ENCODE measurements around the gene PLSCR4.

PLSCR4 gene

DNA sequence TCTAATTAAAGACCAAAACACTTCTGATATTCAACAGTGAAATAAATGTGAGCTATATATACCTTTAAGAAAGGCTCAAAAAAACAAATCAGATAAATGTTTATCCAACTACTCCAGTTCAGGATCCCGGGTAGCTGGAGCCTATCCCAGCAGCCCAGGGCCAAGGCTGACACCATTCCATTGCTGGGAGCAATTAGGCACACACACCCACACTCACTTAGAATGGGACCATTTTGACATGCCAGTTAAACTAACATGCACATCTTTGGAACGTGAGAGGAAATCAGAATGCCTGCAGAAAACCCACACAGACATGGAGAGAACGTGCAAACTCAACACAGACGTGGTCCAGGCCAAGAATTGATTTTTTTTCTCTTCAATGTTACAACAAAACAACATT is 30.0 kb upstream of the PLSCR4 start:
- no peak overlapping the region for H3K9ac ChIP-seq (ENCODE audit: low read depth, low read length, poor library complexity)
- no peak overlapping the region for H2BK120ac ChIP-seq (ENCODE audit: low read depth, low read length)
- no peaks in the 10 kb centered on the region for H3K9me3 ChIP-seq (replicated peaks in 1 of 2; ENCODE audit: control insufficient read depth in 2 of 2, insufficient read depth in 1 of 2, low read depth in 1 of 2, low read length in 2 of 2)
- no peak for DNase-seq (ENCODE audit: low spot score)
- no peaks in the 10 kb centered on the region for H3K27me3 ChIP-seq (ENCODE audit: control insufficient read depth in 3 of 3, insufficient read depth in 3 of 3, low read depth in 1 of 3, low read length in 3 of 3)
- H3K27ac ChIP-seq (replicated peaks; ENCODE audit: low read length) = no peak overlapping the region
- H3K4me1 ChIP-seq (ENCODE audit: control insufficient read depth in 2 of 2, insufficient read depth in 1 of 2, low read depth in 1 of 2, low read length in 2 of 2) = peaks cover 0 to 2% of the 10 kb centered on the region in 2 donors
- no peak overlapping the region for H2BK15ac ChIP-seq (ENCODE audit: low read length)
- no peak overlapping the region for H3K4ac ChIP-seq (ENCODE audit: low read length)
- no peak overlapping the region for H3K14ac ChIP-seq (ENCODE audit: low read length)
- H3K23ac ChIP-seq (ENCODE audit: low read depth, low read length, poor library complexity) = no peak overlapping the region
- no peak overlapping the region for H3K18ac ChIP-seq (ENCODE audit: low read length)
- no peak overlapping the region for H3K4me2 ChIP-seq (ENCODE audit: insufficient read depth, low read length, poor library complexity, severe bottlenecking)
- no peak overlapping the region for H2AFZ ChIP-seq (ENCODE audit: low read length)
- H4K91ac ChIP-seq (ENCODE audit: low read depth, low read length, poor library complexity) = no peak overlapping the region
- H4K8ac ChIP-seq (ENCODE audit: low read depth, low read length) = no peak overlapping the region
- no peaks in the 10 kb centered on the region for H3K36me3 ChIP-seq (replicated peaks in 1 of 2; ENCODE audit: control insufficient read depth in 2 of 2, insufficient read depth in 2 of 2, low read length in 2 of 2)
- H2AK5ac ChIP-seq (ENCODE audit: low read depth, low read length) = no peak overlapping the region
- no peak overlapping the region for H2BK5ac ChIP-seq (ENCODE audit: low read length)
- H3K79me1 ChIP-seq (ENCODE audit: low read depth, low read length) = no peaks in the 10 kb centered on the region
- no CpG with 5 or more reads among the region's 4 CpGs for WGBS, 2 donors (ENCODE audit: extremely low coverage in 2 of 2, insufficient read length in 2 of 2, insufficient replicate concordance in 1 of 2)
- no peak overlapping the region for H2BK12ac ChIP-seq (ENCODE audit: low read length)
- H3K4me3 ChIP-seq (ENCODE audit: low read length in 2 of 2) = no peak overlapping the region

DNA sequence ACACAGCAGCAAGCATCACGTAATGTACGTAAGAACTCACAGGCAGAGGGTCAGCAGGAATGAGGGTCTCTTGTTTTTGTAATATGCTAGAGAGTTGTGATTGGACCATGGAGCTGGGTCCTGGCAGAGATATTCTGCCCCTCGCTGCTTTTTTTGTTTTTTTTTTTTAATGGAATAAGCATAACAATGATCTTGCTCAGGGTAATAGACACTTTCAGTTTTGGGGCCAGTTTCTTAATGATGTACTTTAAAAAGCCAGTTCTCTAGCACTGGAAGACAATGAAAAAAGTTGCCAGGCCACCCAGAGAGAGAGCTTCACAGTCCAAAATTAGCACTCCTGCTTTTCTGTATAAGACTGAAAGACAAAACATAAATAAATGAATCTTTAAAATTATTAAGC is 29.0 kb upstream of the PLSCR4 start:
- Histone ChIP-seq H3K4ac (ENCODE audit: low read length) (no peak overlapping the region), H3K18ac (ENCODE audit: low read length) (no peak overlapping the region), H4K91ac (ENCODE audit: low read depth, low read length, poor library complexity) (no peak overlapping the region), H3K36me3 (replicated peaks in 1 of 2; ENCODE audit: control insufficient read depth in 2 of 2, insufficient read depth in 2 of 2, low read length in 2 of 2) (no peaks in the 10 kb centered on the region), H2AK5ac (ENCODE audit: low read depth, low read length) (no peak overlapping the region), H2BK15ac (ENCODE audit: low read length) (no peak overlapping the region), H3K27ac (replicated peaks; ENCODE audit: low read length) (no peak overlapping the region), H3K14ac (ENCODE audit: low read length) (no peak overlapping the region), H2AFZ (ENCODE audit: low read length) (peak overlapping the region; percentile 0), H2BK5ac (ENCODE audit: low read length) (no peak overlapping the region), H4K8ac (ENCODE audit: low read depth, low read length) (no peak overlapping the region), H2BK12ac (ENCODE audit: low read length) (no peak overlapping the region), H3K4me2 (ENCODE audit: insufficient read depth, low read length, poor library complexity, severe bottlenecking) (no peak overlapping the region), H2BK120ac (ENCODE audit: low read depth, low read length) (no peak overlapping the region), H3K4me3 (ENCODE audit: low read length in 2 of 2) (no peak overlapping the region), H3K23ac (ENCODE audit: low read depth, low read length, poor library complexity) (no peak overlapping the region), H3K79me1 (ENCODE audit: low read depth, low read length) (no peaks in the 10 kb centered on the region), H3K9me3 (replicated peaks in 1 of 2; ENCODE audit: control insufficient read depth in 2 of 2, insufficient read depth in 1 of 2, low read depth in 1 of 2, low read length in 2 of 2) (no peaks in the 10 kb centered on the region), H3K27me3 (ENCODE audit: control insufficient read depth in 3 of 3, insufficient read depth in 3 of 3, low read depth in 1 of 3, low read length in 3 of 3) (no peaks in the 10 kb centered on the region), H3K4me1 (ENCODE audit: control insufficient read depth in 2 of 2, insufficient read depth in 1 of 2, low read depth in 1 of 2, low read length in 2 of 2) (peaks cover 0 to 2% of the 10 kb centered on the region in 2 donors), H3K9ac (ENCODE audit: low read depth, low read length, poor library complexity) (no peak overlapping the region)
- no CpG with 5 or more reads among the region's 3 CpGs for WGBS, 2 donors (ENCODE audit: extremely low coverage in 2 of 2, insufficient read length in 2 of 2, insufficient replicate concordance in 1 of 2)
- DNase-seq (ENCODE audit: low spot score) = no peak

DNA sequence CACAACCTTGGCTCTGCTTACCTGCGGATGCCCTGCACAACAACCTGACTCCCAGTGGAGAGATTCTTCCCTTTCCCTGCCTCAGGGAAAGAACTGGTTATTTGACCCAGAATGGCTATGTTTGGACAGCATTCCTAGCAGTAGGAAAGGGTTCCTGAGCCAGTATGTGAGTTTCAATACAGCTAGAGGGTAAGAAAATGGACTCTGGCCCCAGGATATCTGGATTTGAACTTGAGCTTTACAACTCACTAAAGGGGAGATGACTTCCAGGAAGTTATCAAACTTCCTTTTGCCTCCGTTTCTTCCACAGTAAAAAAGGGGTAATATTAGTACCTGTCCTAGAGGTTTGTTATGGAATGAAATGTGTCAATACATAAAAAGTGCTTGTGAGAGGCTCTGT is 28.1 kb upstream of the PLSCR4 start:
- no peak overlapping the region for H3K23ac ChIP-seq (ENCODE audit: low read depth, low read length, poor library complexity)
- H2BK15ac ChIP-seq (ENCODE audit: low read length) = no peak overlapping the region

DNA sequence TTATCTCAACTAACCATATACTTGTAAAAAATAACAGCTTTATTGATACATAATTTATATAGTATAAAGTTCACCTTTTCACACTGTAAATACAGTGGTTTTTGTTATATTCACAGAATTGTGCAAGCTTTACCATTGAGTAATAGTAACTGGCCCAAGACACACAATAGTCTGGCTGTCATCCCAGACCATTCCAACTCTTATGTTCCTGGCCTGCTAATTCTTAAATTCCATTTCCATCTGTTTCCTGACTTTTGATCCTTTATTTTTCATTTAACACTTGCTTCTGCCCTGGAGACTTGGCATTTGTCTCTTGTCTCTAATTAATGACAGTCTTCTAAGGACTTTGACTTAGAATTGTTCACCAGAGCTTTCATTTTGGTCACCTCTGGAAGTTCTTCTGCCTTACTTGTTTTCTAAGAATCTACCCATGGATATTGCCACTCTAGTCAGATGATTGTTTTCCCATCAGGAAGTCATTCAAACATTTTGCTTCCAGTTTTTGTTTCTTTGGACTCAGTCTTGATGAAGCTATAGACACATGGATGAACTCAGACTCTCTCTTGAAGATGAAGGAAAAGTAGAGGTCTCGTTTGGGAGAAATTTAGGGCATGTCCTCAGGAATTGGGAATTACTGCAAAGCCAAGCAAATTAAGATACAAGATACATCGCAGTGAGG is 27.2 kb upstream of the PLSCR4 start:
- Histone ChIP-seq H3K18ac (ENCODE audit: low read length) (no peak overlapping the region), H3K4ac (ENCODE audit: low read length) (no peak overlapping the region), H4K8ac (ENCODE audit: low read depth, low read length) (no peak overlapping the region), H3K79me1 (ENCODE audit: low read depth, low read length) (no peaks in the 10 kb centered on the region), H4K91ac (ENCODE audit: low read depth, low read length, poor library complexity) (no peak overlapping the region), H3K4me1 (ENCODE audit: control insufficient read depth in 2 of 2, insufficient read depth in 1 of 2, low read depth in 1 of 2, low read length in 2 of 2) (no peaks in the 10 kb centered on the region), H3K9ac (ENCODE audit: low read depth, low read length, poor library complexity) (no peak overlapping the region), H3K4me3 (ENCODE audit: low read length in 2 of 2) (no peak overlapping the region), H2BK15ac (ENCODE audit: low read length) (no peak overlapping the region), H2BK12ac (ENCODE audit: low read length) (no peak overlapping the region), H2AFZ (ENCODE audit: low read length) (no peak overlapping the region), H3K23ac (ENCODE audit: low read depth, low read length, poor library complexity) (no peak overlapping the region), H3K27ac (replicated peaks; ENCODE audit: low read length) (no peak overlapping the region), H3K9me3 (replicated peaks in 1 of 2; ENCODE audit: control insufficient read depth in 2 of 2, insufficient read depth in 1 of 2, low read depth in 1 of 2, low read length in 2 of 2) (no peaks in the 10 kb centered on the region), H2BK5ac (ENCODE audit: low read length) (no peak overlapping the region), H3K36me3 (replicated peaks in 1 of 2; ENCODE audit: control insufficient read depth in 2 of 2, insufficient read depth in 2 of 2, low read length in 2 of 2) (no peaks in the 10 kb centered on the region), H3K4me2 (ENCODE audit: insufficient read depth, low read length, poor library complexity, severe bottlenecking) (no peak overlapping the region), H3K14ac (ENCODE audit: low read length) (no peak overlapping the region), H3K27me3 (ENCODE audit: control insufficient read depth in 3 of 3, insufficient read depth in 3 of 3, low read depth in 1 of 3, low read length in 3 of 3) (no peaks in the 10 kb centered on the region), H2AK5ac (ENCODE audit: low read depth, low read length) (no peak overlapping the region), H2BK120ac (ENCODE audit: low read depth, low read length) (no peak overlapping the region)
- no peak for DNase-seq (ENCODE audit: low spot score)
- no CpG with 5 or more reads among the region's 2 CpGs for WGBS, 2 donors (ENCODE audit: extremely low coverage in 2 of 2, insufficient read length in 2 of 2, insufficient replicate concordance in 1 of 2)

More for the DNA sequence above, 28.1 kb upstream of the PLSCR4 start:
- no peak overlapping the region for H2BK12ac ChIP-seq (ENCODE audit: low read length)
- no peaks in the 10 kb centered on the region for H3K27me3 ChIP-seq (ENCODE audit: control insufficient read depth in 3 of 3, insufficient read depth in 3 of 3, low read depth in 1 of 3, low read length in 3 of 3)
- H3K79me1 ChIP-seq (ENCODE audit: low read depth, low read length) = no peaks in the 10 kb centered on the region
- no peak overlapping the region for H2BK5ac ChIP-seq (ENCODE audit: low read length)
- H3K9me3 ChIP-seq (replicated peaks in 1 of 2; ENCODE audit: control insufficient read depth in 2 of 2, insufficient read depth in 1 of 2, low read depth in 1 of 2, low read length in 2 of 2) = no peaks in the 10 kb centered on the region
- H3K4me1 ChIP-seq (ENCODE audit: control insufficient read depth in 2 of 2, insufficient read depth in 1 of 2, low read depth in 1 of 2, low read length in 2 of 2) = peaks cover 0 to 2% of the 10 kb centered on the region in 2 donors
- H2AFZ ChIP-seq (ENCODE audit: low read length) = no peak overlapping the region
- no peak overlapping the region for H4K8ac ChIP-seq (ENCODE audit: low read depth, low read length)
- no peak overlapping the region for H2AK5ac ChIP-seq (ENCODE audit: low read depth, low read length)
- H3K14ac ChIP-seq (ENCODE audit: low read length) = no peak overlapping the region
- no peak overlapping the region for H3K4ac ChIP-seq (ENCODE audit: low read length)
- no peak overlapping the region for H3K9ac ChIP-seq (ENCODE audit: low read depth, low read length, poor library complexity)
- H3K18ac ChIP-seq (ENCODE audit: low read length) = no peak overlapping the region
- H2BK120ac ChIP-seq (ENCODE audit: low read depth, low read length) = no peak overlapping the region
- no peak overlapping the region for H3K4me2 ChIP-seq (ENCODE audit: insufficient read depth, low read length, poor library complexity, severe bottlenecking)
- no peaks in the 10 kb centered on the region for H3K36me3 ChIP-seq (replicated peaks in 1 of 2; ENCODE audit: control insufficient read depth in 2 of 2, insufficient read depth in 2 of 2, low read length in 2 of 2)
- DNase-seq (ENCODE audit: low spot score) = no peak
- no CpG with 5 or more reads among the region's 2 CpGs for WGBS, 2 donors (ENCODE audit: extremely low coverage in 2 of 2, insufficient read length in 2 of 2, insufficient replicate concordance in 1 of 2)
- no peak overlapping the region for H4K91ac ChIP-seq (ENCODE audit: low read depth, low read length, poor library complexity)
- no peak overlapping the region for H3K4me3 ChIP-seq (ENCODE audit: low read length in 2 of 2)
- no peak overlapping the region for H3K27ac ChIP-seq (replicated peaks; ENCODE audit: low read length)

All from neuronal stem cell (in vitro differentiated cells).